ENCODE measurements around the gene NFE2L1.
"Not testable (repeated sequence)": the region's sequence is repeated elsewhere in the genome, so short reads cannot be mapped to it uniquely, and the experiment has no call there.

The NFE2L1 gene

GRCh38 chr17:48072811-48073210, 24.7 kb downstream of the NFE2L1 start:
- not testable (repeated sequence) for DNase-seq

DNA sequence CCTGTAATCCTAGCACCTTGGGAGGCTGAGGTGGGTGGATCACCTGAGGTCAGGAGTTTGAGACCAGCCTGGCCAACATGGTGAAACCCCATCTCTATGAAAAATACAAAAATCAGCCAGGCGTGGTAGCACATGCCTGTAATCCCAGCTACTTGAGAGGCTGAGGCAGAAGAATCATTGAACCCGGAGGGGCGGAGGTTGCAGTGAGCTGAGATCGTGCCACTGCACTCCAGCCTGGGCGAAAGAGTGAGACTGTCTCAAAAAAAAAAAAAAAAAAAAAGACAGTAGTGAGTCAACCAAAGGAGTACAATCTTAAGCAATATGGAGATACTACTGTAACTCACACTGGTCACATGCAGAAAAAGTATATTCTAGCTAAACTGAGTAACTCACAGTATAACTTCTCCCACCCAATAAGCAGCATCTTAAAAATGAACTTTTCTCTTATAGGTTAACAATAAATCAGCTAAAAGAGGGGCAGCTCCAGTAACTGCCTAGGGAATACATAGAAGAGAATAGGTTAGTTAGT, 25.5 kb downstream of the NFE2L1 start:
- not testable (repeated sequence) for DNase-seq

- peak; percentile 76 to 78 for DNase-seq
Observed at GRCh38 chr17:48074322-48075081, 26.3 kb downstream of the NFE2L1 start.

DNA sequence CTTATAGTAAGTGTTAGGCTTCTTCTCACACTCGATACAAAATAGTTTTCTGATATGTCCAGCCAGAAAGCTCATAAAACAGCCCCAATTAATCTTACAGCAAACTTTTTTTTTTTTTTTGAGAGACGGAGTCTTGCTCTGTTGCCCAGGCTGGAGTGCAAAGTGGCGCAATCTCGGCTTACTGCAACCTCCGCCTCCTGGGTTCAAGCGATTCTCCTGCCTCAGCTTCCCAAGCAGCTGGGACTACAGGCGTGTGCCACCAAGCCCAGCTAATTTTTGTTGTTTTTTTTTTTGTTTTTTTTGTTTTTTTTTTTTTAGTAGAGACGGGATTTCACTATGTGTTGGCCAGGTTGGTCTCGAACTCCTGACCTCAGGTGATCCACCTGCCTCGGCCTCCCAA, 29.0 kb downstream of the NFE2L1 start:
- not testable (repeated sequence) for DNase-seq

DNA sequence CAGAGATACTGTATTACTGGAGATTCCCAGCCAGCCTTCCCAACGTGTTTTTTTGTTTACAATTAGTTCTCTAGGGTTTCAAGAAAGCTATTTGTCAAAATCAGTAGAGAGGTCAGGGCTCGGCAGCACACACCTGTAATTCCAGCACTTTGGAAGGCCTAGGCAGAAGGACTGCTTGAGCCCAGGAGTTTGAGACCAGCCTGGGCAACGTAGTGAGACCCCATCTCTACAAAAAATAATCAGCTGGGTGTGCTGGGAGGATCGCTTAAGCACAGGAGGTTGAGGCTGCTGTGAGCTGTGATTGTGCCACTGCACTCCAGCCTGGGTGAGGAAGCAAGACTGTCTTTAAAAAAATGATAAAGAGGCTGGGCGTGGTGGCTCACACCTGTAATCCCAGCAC, 33.7 kb downstream of the NFE2L1 start:
- no peak for DNase-seq

- no peak for DNase-seq
Observed at GRCh38 chr17:48084932-48085331, 36.8 kb downstream of the NFE2L1 start.

DNA sequence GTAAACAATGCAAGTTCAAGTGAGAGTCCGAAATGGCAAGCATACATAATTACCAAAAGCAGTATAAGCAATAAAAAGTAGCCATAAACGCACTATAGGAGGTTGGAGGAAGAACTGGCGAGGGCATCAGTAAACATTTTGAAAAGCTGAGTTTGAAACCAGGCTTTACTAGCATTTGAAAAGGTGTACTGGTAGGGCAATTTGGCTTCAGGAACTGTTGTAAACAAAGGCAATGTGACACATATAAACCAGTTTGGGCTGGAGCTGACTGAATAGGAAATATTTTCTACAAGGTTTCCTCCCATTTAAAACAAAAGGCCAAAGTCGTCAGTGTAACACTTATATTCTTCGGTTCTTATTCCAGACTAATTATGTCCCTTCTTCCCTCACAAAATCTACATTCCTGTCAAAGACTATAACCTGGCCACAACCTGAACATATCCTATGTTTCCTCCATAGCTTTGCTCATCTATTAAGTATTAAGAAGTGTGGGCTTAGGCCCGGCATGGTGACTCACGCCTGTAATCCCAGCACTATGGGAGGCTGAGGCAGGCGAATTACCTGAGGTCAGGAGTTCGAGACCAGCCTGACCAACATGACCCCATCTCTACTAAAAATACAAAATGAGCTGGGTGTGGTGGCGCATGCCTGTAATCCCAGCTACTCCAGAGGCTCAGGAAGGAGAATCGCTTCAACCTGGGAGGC, 45.3 kb downstream of the NFE2L1 start:
- DNase-seq = no peak

- DNase-seq = no peak
Observed at GRCh38 chr17:48095611-48096010, 47.5 kb downstream of the NFE2L1 start.

GRCh38 chr17:48100160-48100559, 52.0 kb downstream of the NFE2L1 start:
- DNase-seq = no peak

DNA sequence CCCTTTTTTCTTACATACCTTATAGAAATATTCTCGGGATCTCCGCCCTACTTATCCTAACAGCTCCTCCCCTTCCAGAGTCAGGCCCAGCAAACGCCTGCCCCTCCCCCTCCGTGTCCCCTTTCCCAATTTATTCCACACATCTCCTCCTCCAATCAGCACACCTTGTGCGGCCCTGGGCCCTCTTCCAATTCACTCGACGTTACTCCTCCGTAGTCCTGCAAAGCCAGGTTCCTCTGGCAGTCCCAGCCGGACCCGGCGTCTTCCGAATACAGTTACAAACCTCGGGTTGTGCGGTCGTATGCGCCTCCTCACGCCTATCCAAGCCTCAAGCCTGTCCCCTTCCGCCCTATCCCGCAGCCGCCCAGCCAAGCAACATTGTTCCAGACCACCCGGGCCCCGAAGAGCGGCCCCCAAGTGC, 52.4 kb downstream of the NFE2L1 start:
- peak; percentile 71 to 78 for DNase-seq

- peak; percentile 97 to 98 for DNase-seq
Observed at GRCh38 chr17:48101012-48101720, 53.0 kb downstream of the NFE2L1 start, which contains the start of gene CBX1. TSS of gene CBX1 (minus strand) at chr17:48101478. CDS start at chr17:48077004, 24,474 bp downstream.

- no peak for DNase-seq
Observed at GRCh38 chr17:48102043-48102750, 54.0 kb downstream of the NFE2L1 start.

GRCh38 chr17:48102798-48103715, 54.9 kb downstream of the NFE2L1 start:
- no peak for DNase-seq

DNA sequence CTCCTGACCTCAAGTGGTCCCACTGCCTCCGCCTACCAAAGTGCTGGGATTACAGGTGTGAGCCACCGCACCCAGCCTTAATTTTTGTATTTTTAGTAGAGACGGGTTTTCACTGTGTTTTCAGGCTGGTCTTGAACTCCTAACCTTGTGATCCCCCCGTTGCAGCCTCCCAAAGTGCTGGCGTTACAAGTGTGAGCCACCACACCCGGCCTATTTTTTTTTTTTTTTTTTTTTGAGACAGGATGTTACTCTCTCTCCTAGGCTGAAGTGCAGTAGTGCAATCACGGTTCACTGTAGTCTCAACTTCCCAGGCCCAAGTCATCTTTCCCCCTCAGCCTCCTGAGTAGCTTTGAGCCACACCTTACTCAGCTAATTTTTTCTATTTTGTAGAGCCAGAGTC, 56.3 kb downstream of the NFE2L1 start:
- no peak for DNase-seq

DNA sequence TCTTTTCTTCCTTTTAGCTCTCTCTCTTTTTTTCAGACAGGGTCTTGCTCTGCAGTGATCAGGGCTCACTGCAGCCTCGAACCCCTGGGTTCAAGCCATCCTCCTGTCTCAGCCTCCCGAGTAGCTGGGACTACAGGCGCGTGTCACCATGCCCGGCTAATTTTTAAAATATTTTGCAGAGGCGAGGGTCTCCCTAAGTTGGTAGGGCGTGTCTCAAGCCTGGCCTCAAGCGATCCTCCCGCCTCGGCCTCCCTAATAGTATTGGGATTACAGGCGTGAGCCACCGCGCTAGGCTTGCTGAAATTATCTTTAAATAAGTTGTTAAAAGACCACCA, 58.6 kb downstream of the NFE2L1 start:
- DNase-seq = no peak

GRCh38 chr17:48107137-48108055, 59.2 kb downstream of the NFE2L1 start, which contains the start of gene SNX11:
TSS of gene SNX11 (plus strand) at chr17:48107766. CDS start at chr17:48112044, 4,278 bp downstream.
- peak; percentile 94 to 97 for DNase-seq

- peak in 1 of 2 experiments; percentile 44 for DNase-seq
Observed at GRCh38 chr17:48110761-48111160, 62.6 kb downstream of the NFE2L1 start.

Measured in NCI-H2081 (cell line).